Measurements from ENCODE around the gene MEMO1.
"Not testable (repeated sequence)": the region's sequence is repeated elsewhere in the genome, so short reads cannot be mapped to it uniquely, and the experiment has no call there.

MEMO1 gene

DNA sequence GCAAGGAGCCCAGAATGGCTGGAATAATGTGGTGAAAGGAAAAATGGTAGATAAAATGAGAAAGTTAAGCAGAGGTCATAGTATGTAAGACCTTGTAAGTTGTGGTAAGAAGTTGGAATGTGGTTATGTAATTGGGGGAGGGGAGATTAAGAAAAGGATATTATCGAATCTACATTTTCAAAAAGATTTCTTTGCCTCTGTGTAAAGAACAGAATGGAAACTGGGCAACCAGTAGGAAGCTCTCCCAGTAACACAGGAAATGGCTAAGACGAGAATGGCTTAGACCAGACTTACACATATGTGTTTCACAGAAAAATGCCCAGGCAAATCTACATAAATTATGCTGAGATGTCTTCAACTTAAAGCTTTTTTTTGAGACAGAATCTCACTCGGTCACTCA lies 13.2 kb downstream of the MEMO1 start:
- no peak for DNase-seq

GRCh38 chr2:31996571-31997150 lies 14.1 kb downstream of the MEMO1 start:
- DNase-seq: no peak

- no peak for DNase-seq
These were observed 17.9 kb downstream of the MEMO1 start for GRCh38 chr2:31992934-31993333.

DNA sequence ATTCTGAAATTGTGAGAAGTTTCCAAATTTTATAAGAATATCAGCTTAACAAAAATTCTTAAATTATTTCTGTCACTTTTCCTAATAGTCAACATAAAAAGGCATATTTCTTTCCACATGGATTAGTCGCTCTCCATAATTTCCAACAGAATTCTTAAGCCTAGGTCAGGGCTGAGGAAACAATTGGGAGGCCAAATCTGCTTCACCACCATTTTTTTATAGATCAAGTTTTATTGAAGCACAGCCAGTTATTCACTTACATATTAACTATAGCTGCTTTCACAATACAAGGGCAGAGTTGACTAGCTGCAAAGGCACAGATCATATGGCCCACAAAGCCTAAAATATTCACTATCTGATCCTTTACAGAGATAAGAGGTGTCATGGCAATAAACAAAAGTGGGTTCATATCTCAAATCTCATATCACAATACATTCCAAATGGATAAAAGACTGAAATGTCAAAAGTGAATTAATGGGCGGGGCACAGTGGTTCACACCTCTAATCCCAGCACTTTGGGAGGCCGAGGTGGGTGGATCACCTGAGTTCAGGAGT lies 18.7 kb downstream of the MEMO1 start:
- no peak for DNase-seq

- DNase-seq: no peak
These were observed 20.9 kb downstream of the MEMO1 start for GRCh38 chr2:31989946-31990345.

DNA sequence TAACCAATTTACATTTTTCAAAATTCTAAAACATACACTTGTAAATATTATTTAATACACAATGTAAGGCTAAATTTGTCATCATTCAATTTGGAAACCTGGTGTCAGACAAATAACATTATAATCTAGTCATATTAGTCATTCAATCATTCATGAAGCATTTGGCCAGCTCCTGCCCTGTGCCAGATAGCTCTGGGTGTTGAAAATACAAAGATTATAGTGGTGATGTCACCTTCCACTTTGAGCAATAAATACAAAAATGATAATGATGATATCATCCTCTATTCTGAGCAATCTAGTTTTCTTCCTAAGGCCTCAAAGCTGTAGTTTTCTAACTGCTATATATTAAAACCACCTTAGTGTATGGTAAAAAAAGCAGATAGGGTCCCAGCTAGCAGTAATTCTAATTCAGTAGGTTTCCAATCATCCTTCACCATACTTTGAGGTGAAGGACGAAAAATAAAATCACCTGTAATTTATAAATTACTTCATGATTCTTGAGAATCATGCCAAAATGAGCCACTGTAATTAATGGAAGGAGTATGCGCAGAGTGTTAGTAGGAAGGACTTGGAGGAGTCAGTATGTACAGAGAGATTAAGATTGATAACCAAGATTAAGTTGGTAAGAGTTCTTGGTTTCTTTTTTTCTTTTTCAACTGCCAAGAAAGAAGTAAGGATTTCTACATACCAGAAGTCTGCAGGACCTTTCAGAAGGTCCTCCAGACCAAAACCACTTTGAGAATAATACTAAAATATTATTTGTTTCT lies 23.2 kb downstream of the MEMO1 start:
- peak; percentile 5 to 19 for DNase-seq

- DNase-seq: no peak
These were observed 23.9 kb downstream of the MEMO1 start for GRCh38 chr2:31986906-31987305.

DNA sequence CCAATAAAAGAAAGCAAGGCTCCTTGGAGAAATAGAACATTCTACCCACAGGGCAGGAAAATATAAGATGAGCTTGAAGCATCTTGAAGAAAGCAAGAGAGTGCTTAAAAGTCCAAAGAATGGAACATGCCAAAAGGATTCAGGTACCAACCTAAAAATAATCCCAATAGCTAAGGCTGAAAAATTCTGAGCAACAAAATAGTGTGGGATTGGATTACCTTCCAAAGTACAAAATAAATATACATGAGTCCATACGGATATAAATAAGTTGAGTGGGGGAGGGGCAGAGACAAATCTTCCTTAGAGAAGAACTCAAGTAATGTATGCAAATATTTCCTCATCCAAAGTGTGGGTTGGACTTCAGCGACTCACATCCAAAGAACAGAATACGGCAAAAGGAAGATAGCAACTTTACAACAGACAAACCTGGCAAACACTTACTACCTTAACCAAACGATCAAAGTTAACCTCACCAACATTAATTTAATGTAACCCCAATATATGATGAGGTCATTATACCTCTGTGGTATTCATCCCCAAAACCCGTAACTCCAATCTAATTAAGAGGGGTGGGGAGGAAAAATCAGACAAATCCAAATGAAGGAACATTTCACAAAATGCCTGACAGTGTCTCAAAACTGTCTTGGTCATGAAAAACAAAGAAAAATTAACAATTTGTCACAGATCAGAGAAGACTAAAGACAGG lies 26.9 kb downstream of the MEMO1 start:
- DNase-seq: no peak

DNA sequence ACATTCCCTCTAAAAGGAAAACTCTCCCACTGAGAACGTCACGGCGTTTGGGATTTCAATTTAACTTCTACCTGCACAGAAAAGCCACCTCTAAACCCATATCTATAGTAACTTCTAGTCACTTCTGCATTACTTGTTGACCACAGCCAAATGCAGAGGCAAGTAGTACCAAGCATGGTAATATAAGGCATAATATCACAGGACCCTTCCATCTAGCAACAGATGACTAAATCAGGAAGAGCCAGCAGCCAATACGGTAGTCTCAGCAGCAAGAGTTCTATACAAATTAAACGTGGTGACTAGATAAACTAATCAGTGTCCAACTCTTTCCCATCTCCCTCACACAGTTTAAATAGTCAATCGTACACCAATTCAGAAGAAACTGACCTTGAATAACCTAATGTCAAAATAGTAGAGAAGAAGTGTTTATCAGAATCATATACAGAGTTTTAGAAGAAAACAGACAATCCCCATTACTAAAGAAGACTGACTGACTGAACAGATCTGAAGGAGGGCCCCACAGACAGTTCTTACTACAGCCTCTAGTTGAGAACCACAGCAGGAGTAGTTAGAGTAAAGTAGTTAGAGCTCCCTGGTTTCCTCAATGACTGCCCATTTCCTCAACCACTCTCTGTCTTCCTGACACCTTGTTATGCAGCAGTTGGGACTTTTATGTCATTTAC lies 30.0 kb downstream of the MEMO1 start:
- no peak for DNase-seq

- DNase-seq: no peak
These were observed 30.9 kb downstream of the MEMO1 start for GRCh38 chr2:31979956-31980355.

DNA sequence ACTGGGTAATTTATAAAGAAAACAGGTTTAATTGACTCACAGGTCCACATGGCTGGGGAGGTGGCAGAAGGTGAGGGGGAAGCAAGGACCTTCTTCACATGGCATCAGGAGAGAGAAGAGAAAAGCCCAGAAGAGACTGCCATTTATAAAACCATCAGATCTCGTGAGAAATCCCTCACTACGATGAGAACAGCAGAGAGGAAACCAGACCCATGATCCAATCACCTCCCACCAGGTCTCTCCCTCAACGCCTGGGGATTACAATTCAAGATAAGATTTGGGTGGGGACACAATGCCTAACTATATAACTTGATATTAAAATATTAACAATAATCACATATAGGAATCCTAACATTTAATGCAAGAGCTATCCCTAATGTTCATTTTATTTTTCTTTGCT lies 31.8 kb downstream of the MEMO1 start:
- DNase-seq: no peak

DNA sequence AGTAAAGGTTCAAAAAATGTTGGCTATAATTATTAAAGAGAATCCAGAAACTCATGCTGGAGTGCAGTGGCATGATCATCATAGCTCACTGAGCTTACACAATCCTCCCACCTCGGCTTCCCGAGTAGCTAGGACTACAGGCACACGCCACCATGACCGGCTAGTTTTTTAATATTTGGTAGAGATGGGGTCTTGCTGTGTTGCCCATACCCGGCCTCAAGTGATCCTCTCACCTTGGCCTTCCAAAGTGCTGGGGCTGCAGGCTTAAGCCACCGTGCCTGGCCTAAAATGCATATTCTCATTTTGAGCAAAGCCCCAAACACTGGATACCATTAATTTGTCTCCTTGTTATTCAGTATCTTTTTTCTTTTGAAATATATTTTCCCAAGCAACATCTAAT lies 32.4 kb downstream of the MEMO1 start:
- DNase-seq: no peak

GRCh38 chr2:31973665-31974064 lies 37.1 kb downstream of the MEMO1 start:
- DNase-seq: no peak

GRCh38 chr2:31972059-31972458 lies 38.7 kb downstream of the MEMO1 start:
- DNase-seq: no peak

GRCh38 chr2:31969178-31969577 lies 41.6 kb downstream of the MEMO1 start:
- DNase-seq: no peak

GRCh38 chr2:31967790-31968189 lies 43.0 kb downstream of the MEMO1 start:
- DNase-seq: no peak

GRCh38 chr2:31966402-31966801 lies 44.4 kb downstream of the MEMO1 start:
- not testable (repeated sequence) for DNase-seq

GRCh38 chr2:31965094-31965493 lies 45.7 kb downstream of the MEMO1 start:
- no peak for DNase-seq

GRCh38 chr2:31962757-31963361 lies 47.9 kb downstream of the MEMO1 start:
- DNase-seq: no peak

DNA sequence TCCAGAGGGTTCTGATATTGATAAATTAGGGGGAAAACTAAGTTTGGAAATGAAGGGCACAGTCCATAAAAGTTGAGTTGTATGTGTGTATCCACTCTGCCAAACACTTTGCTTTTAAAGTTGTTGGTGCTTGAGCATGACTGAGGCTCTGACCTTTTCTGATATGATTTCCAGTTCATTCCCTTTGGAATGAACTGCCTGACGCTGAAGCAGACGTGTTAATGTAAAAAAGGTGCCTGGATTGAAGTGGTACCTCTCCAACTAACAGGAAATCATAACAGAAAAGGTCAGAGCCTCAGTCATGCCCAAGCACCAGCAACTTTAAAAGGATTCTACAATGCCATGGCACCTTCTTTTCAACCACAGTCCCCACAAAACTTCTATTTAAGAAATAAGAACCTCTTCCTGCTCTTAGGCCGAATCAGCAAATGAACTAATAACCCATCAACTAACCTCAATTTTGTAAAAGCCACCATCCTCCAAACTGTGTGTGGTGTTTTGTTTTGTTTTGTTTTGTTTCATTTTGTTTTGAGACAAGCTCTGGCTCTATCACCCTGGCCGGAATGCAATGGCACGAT lies 52.6 kb downstream of the MEMO1 start:
- DNase-seq: no peak

DNA sequence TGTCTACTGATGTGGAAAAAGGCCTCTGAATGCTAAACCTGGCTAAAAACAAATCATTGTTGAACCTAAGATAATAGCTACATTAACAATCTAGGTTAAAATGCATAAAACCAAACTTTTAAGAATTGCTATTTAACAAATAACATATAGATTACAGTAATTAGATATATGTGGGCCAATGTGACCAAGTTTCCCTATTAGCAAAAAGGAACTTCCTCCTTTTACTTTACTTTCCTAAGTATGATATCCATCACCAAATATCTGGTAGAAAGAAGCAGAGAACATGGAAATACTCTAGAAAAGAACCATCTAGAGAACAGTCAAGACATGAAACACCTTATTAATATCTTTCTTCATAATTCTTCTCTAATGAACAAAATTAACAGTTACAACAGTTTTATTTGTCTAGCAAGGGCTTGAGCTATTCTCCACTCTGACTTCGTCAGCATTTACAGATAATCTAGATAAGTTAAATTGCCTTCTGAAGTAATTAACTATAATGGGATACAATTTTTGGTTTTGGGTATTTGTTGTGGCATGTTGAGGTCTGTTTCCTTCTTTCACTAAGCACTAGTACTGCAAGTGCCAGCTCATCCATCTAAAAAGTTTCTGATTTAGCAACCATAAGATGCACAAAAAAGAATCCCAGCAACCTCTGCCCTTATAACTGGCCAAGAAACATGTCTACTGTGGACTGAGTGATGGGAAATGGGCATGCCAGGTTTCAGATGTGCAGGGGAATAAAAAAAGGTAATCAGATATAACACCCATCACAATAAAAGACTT lies 53.3 kb downstream of the MEMO1 start:
- no peak for DNase-seq

DNA sequence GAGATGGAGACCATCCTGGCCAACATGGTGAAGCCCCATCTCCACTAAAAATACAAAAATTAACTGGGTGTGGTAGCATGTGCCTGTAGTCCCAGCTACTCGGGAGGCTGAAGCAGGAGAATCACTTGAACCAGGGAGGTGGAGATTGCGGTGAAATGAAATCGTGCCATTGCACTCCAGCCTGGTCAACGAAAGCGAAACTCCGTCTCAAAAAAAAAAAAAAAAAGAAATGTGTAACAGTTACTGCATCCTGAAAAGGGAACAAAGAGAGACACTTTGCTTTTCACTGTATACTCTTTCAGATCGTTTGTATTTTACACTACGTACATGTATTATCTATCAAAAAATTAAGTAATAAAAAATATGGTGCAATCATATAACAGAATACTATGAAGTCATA lies 53.9 kb downstream of the MEMO1 start:
- not testable (repeated sequence) for DNase-seq

Measured in NCI-H446 (cell line).